Smooth muscle cell (in vitro differentiated cells): ENCODE measurements around the gene KIRREL3. TPM values are rescaled to one million over a fixed set of nuclear protein-coding genes. Genes with fewer than 3 reads are reported as not detected.

Experiments used
- DNase-seq: peaks from one replicate; lab custom pipeline; 2025; ENCODE audit not compliant: unreplicated experiment; lab: John Stamatoyannopoulos, UW
- H2AFZ ChIP-seq: fragments of 200-600 bp; sonication (generic); 2 replicates; pipeline ENCODE4 v1.6.0; 2016; ENCODE audit warnings: antibody characterized with exemption, low read depth, mild to moderate bottlenecking
- H3F3A ChIP-seq: fragments of 200-600 bp; sonication (generic); 2 replicates; pipeline ENCODE4 v1.6.0; 2017; ENCODE audit warnings: antibody characterized with exemption, low read depth
- H3K27ac ChIP-seq: fragments of 200-600 bp; sonication (generic); 2 replicates; pipeline ENCODE4 v1.5.1; 2016; ENCODE audit warnings: low read depth, mild to moderate bottlenecking
- H3K27me3 ChIP-seq: fragments of 200-600 bp; sonication (generic); 2 replicates; pipeline ENCODE4 v1.6.1; 2016; ENCODE audit warnings: low read depth, mild to moderate bottlenecking
- H3K36me3 ChIP-seq: fragments of 200-600 bp; sonication (generic); 2 replicates; pipeline ENCODE4 v1.5.1; 2016; ENCODE audit warnings: low read depth
- H3K4me1 ChIP-seq: fragments of 200-600 bp; sonication (generic); 2 replicates; pipeline ENCODE4 v1.5.1; 2016; ENCODE audit warnings: low read depth
- H3K4me2 ChIP-seq: fragments of 200-600 bp; sonication (generic); 2 replicates; pipeline ENCODE4 v1.6.0; 2016; ENCODE audit warnings: mild to moderate bottlenecking
- H3K4me3 ChIP-seq: fragments of 200-600 bp; sonication (generic); 2 replicates; pipeline ENCODE4 v1.5.1; 2016; ENCODE audit warnings: mild to moderate bottlenecking
- H3K79me2 ChIP-seq: fragments of 200-600 bp; sonication (generic); 2 replicates; pipeline ENCODE4 v1.6.0; 2016; ENCODE audit warnings: low read depth, mild to moderate bottlenecking
- H3K9ac ChIP-seq: fragments of 200-600 bp; sonication (generic); 2 replicates; pipeline ENCODE4 v1.6.0; 2016; ENCODE audit warnings: low read depth
- H3K9me3 ChIP-seq: fragments of 200-600 bp; sonication (generic); replicated peaks from 2 replicates; pipeline ENCODE4 v1.5.1; 2016; ENCODE audit warnings: low read depth
- H4K20me1 ChIP-seq: fragments of 200-600 bp; sonication (generic); 2 replicates; pipeline ENCODE4 v1.6.0; 2016; ENCODE audit warnings: low read depth
- WGBS: methylation state at CpG from one replicate; pipeline ENCODE4 v1.1.7; 2016; ENCODE audit warnings: low lambda C conversion rate; 5-methylcytosine and 5-hydroxymethylcytosine counted together
- polyA plus RNA-seq: library from polyadenylated mRNA; unstranded; fragments of >200 nt; fragmentation: Nextera tagmentation; extraction: Ambion mirVana; gene quantifications from 2 replicates; pipeline ENCODE4 v1.2.1, GENCODE V29; 2016
- total RNA-seq: library from RNA; depleted of rRNA; stranded (reverse); fragments of >200 nt; gene quantifications from 2 replicates; pipeline ENCODE4 v1.2.3, GENCODE V29; 2014
- TF ChIP-seq, protein P1 (sequence below): fragments of 200-600 bp; sonication (generic); IDR thresholded peaks from 2 replicates; pipeline ENCODE4 v1.5.1; 2017; ENCODE audit warnings: borderline replicate concordance, mild to moderate bottlenecking, antibody characterized with exemption; ENCODE audit not compliant: insufficient read depth, poor library complexity, severe bottlenecking

KIRREL3 gene
- total and polyA plus RNA-seq, 2 experiments from 2014 or later: 1.2 TPM; not detected in 1

DNA sequence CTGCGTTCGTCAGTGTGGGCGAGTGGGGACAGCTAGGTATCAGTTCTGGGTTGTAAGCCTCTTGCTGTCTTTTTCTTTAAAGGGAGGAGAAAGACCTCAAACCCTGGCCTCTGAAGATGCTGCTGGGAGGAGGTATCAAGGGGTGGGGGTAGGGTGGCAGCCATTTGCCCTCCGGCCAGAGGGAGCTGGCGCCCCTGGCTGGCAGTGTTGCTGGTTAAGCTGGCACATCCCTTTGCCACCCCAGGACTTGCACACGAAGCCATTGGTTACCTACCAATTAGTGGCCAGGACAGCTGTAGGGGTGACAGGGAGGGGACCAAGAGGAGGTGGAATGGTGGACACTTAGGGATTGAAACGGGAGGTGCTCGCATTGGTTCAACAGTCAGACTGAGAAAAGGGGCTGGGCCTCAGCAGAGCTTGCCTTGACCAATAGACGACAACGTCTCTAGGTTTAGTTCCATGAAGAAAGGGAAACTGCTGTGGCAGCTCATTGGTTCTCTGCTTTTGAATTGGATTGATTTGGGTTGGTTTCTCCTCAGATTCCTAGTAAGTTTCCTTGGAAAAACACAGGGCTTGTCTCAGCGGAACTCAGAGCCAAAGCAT lies 567.2 kb downstream of the KIRREL3 start:
- H3K36me3 ChIP-seq: no peaks in the 10 kb centered on the region
- H3K4me1 ChIP-seq: peaks cover 22% of the 10 kb centered on the region
- 91% methylated on average over 11 of the region's 11 CpGs for WGBS
- no peak for DNase-seq
- H3K27me3 ChIP-seq: no peaks in the 10 kb centered on the region
- no peak overlapping the region for H3K27ac ChIP-seq
- no peak overlapping the region for H3K4me2 ChIP-seq
- H4K20me1 ChIP-seq: no peaks in the 10 kb centered on the region
- no peak overlapping the region for H3K9ac ChIP-seq
- H3K4me3 ChIP-seq: no peak overlapping the region
- TF ChIP-seq, protein P1, sequence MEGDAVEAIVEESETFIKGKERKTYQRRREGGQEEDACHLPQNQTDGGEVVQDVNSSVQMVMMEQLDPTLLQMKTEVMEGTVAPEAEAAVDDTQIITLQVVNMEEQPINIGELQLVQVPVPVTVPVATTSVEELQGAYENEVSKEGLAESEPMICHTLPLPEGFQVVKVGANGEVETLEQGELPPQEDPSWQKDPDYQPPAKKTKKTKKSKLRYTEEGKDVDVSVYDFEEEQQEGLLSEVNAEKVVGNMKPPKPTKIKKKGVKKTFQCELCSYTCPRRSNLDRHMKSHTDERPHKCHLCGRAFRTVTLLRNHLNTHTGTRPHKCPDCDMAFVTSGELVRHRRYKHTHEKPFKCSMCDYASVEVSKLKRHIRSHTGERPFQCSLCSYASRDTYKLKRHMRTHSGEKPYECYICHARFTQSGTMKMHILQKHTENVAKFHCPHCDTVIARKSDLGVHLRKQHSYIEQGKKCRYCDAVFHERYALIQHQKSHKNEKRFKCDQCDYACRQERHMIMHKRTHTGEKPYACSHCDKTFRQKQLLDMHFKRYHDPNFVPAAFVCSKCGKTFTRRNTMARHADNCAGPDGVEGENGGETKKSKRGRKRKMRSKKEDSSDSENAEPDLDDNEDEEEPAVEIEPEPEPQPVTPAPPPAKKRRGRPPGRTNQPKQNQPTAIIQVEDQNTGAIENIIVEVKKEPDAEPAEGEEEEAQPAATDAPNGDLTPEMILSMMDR: no peak
- no peak overlapping the region for H2AFZ ChIP-seq
- no peaks in the 10 kb centered on the region for H3K9me3 ChIP-seq
- no peaks in the 10 kb centered on the region for H3K79me2 ChIP-seq
- no peaks in the 10 kb centered on the region for H3F3A ChIP-seq

DNA sequence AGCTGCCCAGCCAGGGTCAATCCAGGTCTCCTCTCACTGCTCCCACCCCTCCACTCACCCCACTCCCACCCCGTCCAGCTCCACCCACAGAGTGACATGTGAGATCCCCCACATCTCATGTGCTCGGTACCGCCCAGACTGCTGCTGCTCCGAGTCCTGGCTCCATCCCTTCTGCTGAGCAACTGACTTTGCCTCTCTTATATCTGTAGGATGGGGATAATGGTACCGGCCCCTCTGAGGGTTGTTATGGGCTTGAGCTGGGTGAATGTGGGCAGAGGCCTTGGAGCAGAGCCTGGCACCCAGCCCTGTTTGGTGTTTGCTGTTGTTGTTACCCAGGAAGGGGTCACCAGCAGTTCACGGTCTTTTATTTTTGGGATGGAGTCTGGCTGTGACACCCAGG lies 568.0 kb downstream of the KIRREL3 start:
- 92% methylated on average over 6 of the region's 6 CpGs for WGBS
- H2AFZ ChIP-seq: no peak overlapping the region

DNA sequence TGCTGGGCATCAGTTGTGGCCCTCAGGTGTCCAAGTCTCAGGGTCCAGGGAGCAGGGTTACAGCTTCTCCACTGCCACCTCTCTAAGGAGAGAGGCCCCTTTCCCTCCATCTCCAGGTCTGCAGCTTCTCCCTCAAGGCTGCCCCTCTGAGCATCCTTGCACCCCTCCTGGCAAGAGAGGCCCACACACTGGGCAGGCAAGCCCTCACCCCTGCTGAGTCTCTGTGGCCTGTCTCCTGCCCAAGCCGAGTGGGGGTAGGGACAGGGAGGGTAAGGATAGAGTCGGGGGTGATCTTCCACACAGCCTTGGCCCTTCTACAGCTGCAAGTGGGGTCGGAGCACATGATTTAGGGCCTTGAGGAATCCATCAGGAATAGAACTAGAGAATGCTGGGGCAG lies 568.5 kb downstream of the KIRREL3 start:
- WGBS: 93% methylated on average over 3 of the region's 3 CpGs
- Histone ChIP-seq H2AFZ (no peak overlapping the region), H3K9me3 (no peaks in the 10 kb centered on the region), H3K36me3 (no peaks in the 10 kb centered on the region), H3K27me3 (no peaks in the 10 kb centered on the region), H3K9ac (peak overlapping the region; percentile 24), H3K79me2 (no peaks in the 10 kb centered on the region), H3K4me3 (no peak overlapping the region), H3F3A (no peaks in the 10 kb centered on the region), H3K27ac (peak overlapping the region; percentile 73), H3K4me2 (peak overlapping the region; percentile 11), H3K4me1 (peaks cover 22% of the 10 kb centered on the region), H4K20me1 (no peaks in the 10 kb centered on the region)
- no peak for DNase-seq
- TF ChIP-seq, protein P1: no peak

More for the DNA sequence above, 568.0 kb downstream of the KIRREL3 start:
- peaks cover 22% of the 10 kb centered on the region for H3K4me1 ChIP-seq
- no peaks in the 10 kb centered on the region for H3K36me3 ChIP-seq
- H3K79me2 ChIP-seq: no peaks in the 10 kb centered on the region
- no peaks in the 10 kb centered on the region for H3K27me3 ChIP-seq
- TF ChIP-seq, protein P1: no peak
- no peaks in the 10 kb centered on the region for H3F3A ChIP-seq
- H3K9ac ChIP-seq: no peak overlapping the region
- H3K4me2 ChIP-seq: no peak overlapping the region
- no peak for DNase-seq
- H3K27ac ChIP-seq: no peak overlapping the region
- H3K9me3 ChIP-seq: no peaks in the 10 kb centered on the region
- H3K4me3 ChIP-seq: no peak overlapping the region
- no peaks in the 10 kb centered on the region for H4K20me1 ChIP-seq
